ENCODE data around the gene JARID2. TPM values are rescaled to one million over a fixed set of nuclear protein-coding genes. Genes with fewer than 3 reads are reported as not detected.

The JARID2 gene
- total and polyA plus RNA-seq, 2 of the 4 experiments (the other 2 are of a cell fraction): 9.6 to 12.9 TPM

- no peak for TF ChIP-seq USF2 (IDR thresholded peaks at IDR 0.05; ENCODE audit: low read depth, low read length)
- no peak for TF ChIP-seq BHLHE40 (IDR thresholded peaks at IDR 0.05; ENCODE audit: low read depth, low read length)
- TF ChIP-seq SMC3 (IDR thresholded peaks at IDR 0.05; ENCODE audit: low read depth, low read length): no peak
- TF ChIP-seq CTCF (conservative IDR thresholded peaks at IDR 0.05; ENCODE audit: low read depth, low read length): no peak
- TF ChIP-seq RAD21 (IDR thresholded peaks at IDR 0.05; ENCODE audit: low read length): no peak
- TF ChIP-seq MAFK (IDR thresholded peaks at IDR 0.05; ENCODE audit: low read depth, low read length): no peak
- TF ChIP-seq MXI1 (IDR thresholded peaks at IDR 0.05; ENCODE audit: borderline replicate concordance, low read depth, low read length): no peak
- TF ChIP-seq POLR2A (IDR thresholded peaks at IDR 0.05; ENCODE audit: low read depth, low read length): no peak
- TF ChIP-seq RFX5 (IDR thresholded peaks at IDR 0.05; ENCODE audit: low read depth, low read length): no peak
- TF ChIP-seq MAZ (IDR thresholded peaks at IDR 0.05; ENCODE audit: borderline replicate concordance, low read depth, low read length): no peak
- no peak for TF ChIP-seq NFE2L2 (IDR thresholded peaks at IDR 0.05; ENCODE audit: low read depth, low read length)
- TF ChIP-seq CEBPB (IDR thresholded peaks at IDR 0.05; ENCODE audit: low read depth, low read length): no peak
- CTCF ChIA-PET: interaction anchor here (0.7 to 1.8 kb wide), 3 partner anchors 12 to 22 kb away, joined by 3 to 6 read pairs (median 3); no protein-coding TSS in a partner anchor
- no peak overlapping the region for H2AK9ac ChIP-seq (replicated peaks; ENCODE audit: low read depth, low read length, poor library complexity)
- peak overlapping the region; percentile 41; the same call in 1 of the 2 replicates for H3K4me2 ChIP-seq (ENCODE audit: low read depth, low read length)
- DNase-seq: no peak
- peak overlapping the region; percentile 57; the same call in 1 of the 2 replicates for H2BK20ac ChIP-seq (ENCODE audit: low read depth, low read length)
- no peak overlapping the region for H3K4me3 ChIP-seq (ENCODE audit: insufficient read depth, low read depth, low read length)
- H3K23ac ChIP-seq (ENCODE audit: low read depth, low read length): no peak overlapping the region
- H3K56ac ChIP-seq (ENCODE audit: extremely low read depth, insufficient read depth, low read length): 0 out of 2 replicates have a peak overlapping the region, but pooled peaks have one; percentile 1
- no peak overlapping the region for H2AFZ ChIP-seq (replicated peaks; ENCODE audit: low read length, poor library complexity)
- dilution Hi-C loops (cut with HindIII; ENCODE audit: low sequenced_read_pairs, unreplicated experiment) (no loop called here), intact Hi-C loops (cut with micrococcal nuclease) (loop anchor here (5.0 to 10.0 kb wide), 5 partner anchors 43 to 1233 kb away; no protein-coding TSS in a partner anchor), in situ Hi-C loops (cut with MboI; ENCODE audit: low sequenced_read_pairs) (no loop called here)
- no peaks in the 10 kb centered on the region for H3K9me3 ChIP-seq (ENCODE audit: control insufficient read depth, insufficient read depth, low read length)
- H4K5ac ChIP-seq (ENCODE audit: low read depth, low read length): peak overlapping the region; percentile 64; the same call in 1 of the 2 replicates
- H3K9me1 ChIP-seq (ENCODE audit: insufficient read depth, low read length): peaks cover 19% of the 10 kb centered on the region
- no peaks in the 10 kb centered on the region for H3K36me3 ChIP-seq (ENCODE audit: control insufficient read depth, insufficient read depth, low read length)
- H2BK120ac ChIP-seq (ENCODE audit: low read depth, low read length): peak overlapping the region; percentile 44; the same call in 1 of the 2 replicates
- 0 out of 2 replicates have a peak overlapping the region, but pooled peaks have one; percentile 23 for H3K14ac ChIP-seq (replicated peaks; ENCODE audit: low read depth, low read length)
- POLR2A ChIA-PET (ENCODE audit: unreplicated experiment): no interaction called here
- no peak overlapping the region for H2BK5ac ChIP-seq (ENCODE audit: low read depth, low read length, poor library complexity, severe bottlenecking)
- no peak overlapping the region for H4K8ac ChIP-seq (ENCODE audit: low read depth in 2 of 2, low read length in 2 of 2)
- peak overlapping the region; percentile 83; the same call in 1 of the 2 replicates for H3K27ac ChIP-seq (ENCODE audit: insufficient read depth, low read length)
- H3K27me3 ChIP-seq (ENCODE audit: control insufficient read depth, insufficient read depth, low read length): no peaks in the 10 kb centered on the region
- H3K4ac ChIP-seq (ENCODE audit: low read depth, low read length): peak overlapping the region; percentile 9; the same call in 1 of the 2 replicates
- peak overlapping the region; percentile 17; the same call in 1 of the 2 replicates for H2AK5ac ChIP-seq (ENCODE audit: low read depth, low read length)
- peaks cover 39 to 83% of the 10 kb centered on the region in 2 experiments for H3K79me1 ChIP-seq (ENCODE audit: low read depth in 1 of 2, low read length in 2 of 2)
- no CpG with 5 or more reads among the region's 3 CpGs for WGBS, 2 experiments (ENCODE audit: extremely low coverage in 2 of 2, insufficient read length in 1 of 2)
- peaks cover 24% of the 10 kb centered on the region for H3K4me1 ChIP-seq (ENCODE audit: control insufficient read depth, insufficient read depth, low read length)
- peak overlapping the region; percentile 42; the same call in 2 of the 3 replicates for H2BK15ac ChIP-seq (ENCODE audit: low read depth, low read length)
- no TSS peak for BruUV-seq (replicated peaks)
- peak overlapping the region; percentile 79 for H3K18ac ChIP-seq (ENCODE audit: low read depth, low read length)
- ATAC-seq (ENCODE audit: low read depth): no peak
- H4K91ac ChIP-seq (ENCODE audit: insufficient read depth, low read depth, low read length): peak overlapping the region; percentile 31; the same call in 1 of the 2 replicates
- peaks cover 86% of the 10 kb centered on the region for H4K20me1 ChIP-seq (ENCODE audit: insufficient read depth, low read length)
- peak overlapping the region; percentile 37; the same call in 1 of the 2 replicates for H3K9ac ChIP-seq (ENCODE audit: low read depth, low read length)
These were observed 199.0 kb downstream of the JARID2 start for GRCh38 chr6:15444881-15445280.
